Sigmoid colon (tissue), 7 donors: ENCODE results near the gene MISP3. TPM values are rescaled to one million over a fixed set of nuclear protein-coding genes. Genes with fewer than 3 reads are reported as not detected.

Source experiments
- DNase-seq: peaks from one replicate; pipeline ENCODE4 v3.0.0-alpha.2; 2019
- H3K27ac ChIP-seq, 4 donors: fragments of 200-600 bp; sonication (generic); one replicate each; pipeline ENCODE4 v1.5.1; 2016 to 2019; ENCODE audit warnings: mild to moderate bottlenecking in 1 of 4
- H3K27me3 ChIP-seq, 3 donors: fragments of 200-600 bp; sonication (generic); one replicate each; pipeline ENCODE4 v1.5.1; 2019; ENCODE audit warnings: mild to moderate bottlenecking in 1 of 3
- H3K36me3 ChIP-seq, 4 donors: fragments of 200-600 bp; sonication (generic); one replicate each; pipeline ENCODE4 v1.5.1; 2016 to 2019
- H3K4me1 ChIP-seq, 4 donors: fragments of 200-600 bp; sonication (generic); one replicate each; pipeline ENCODE4 v1.5.1; 2017 to 2019
- H3K4me3 ChIP-seq, 4 donors: fragments of 200-600 bp; sonication (generic); one replicate each; pipeline ENCODE4 v1.5.1; 2017 to 2019; ENCODE audit warnings: mild to moderate bottlenecking in 2 of 4, moderate library complexity in 1 of 4
- H3K9me3 ChIP-seq, 4 donors: fragments of 200-600 bp in 3 of 4; sonication (generic) in 3 of 4; one replicate each; pipeline versions ENCODE4 v1.5.1 to v1.6.1; 2013 to 2019
- CTCF ChIP-seq, 4 experiments: fragments of 450-650 bp in 3 of 4; fragments of 200-600 bp in 1 of 4; IDR thresholded peaks; one replicate each; pipeline ENCODE4 v1.5.1; 2016 to 2019; ENCODE audit warnings: antibody characterized with exemption in 4 of 4, mild to moderate bottlenecking in 3 of 4, moderate library complexity in 2 of 4
- EP300 ChIP-seq, 4 donors: sonication (generic); formaldehyde crosslinking; IDR thresholded peaks; one replicate each; pipeline ENCODE4 v1.6.1; 2017; ENCODE audit warnings: antibody characterized with exemption in 4 of 4
- POLR2A ChIP-seq, 2 donors: fragments of 450-650 bp; IDR thresholded peaks; one replicate each; pipeline ENCODE4 v1.6.1; 2016; ENCODE audit warnings: antibody characterized with exemption in 2 of 2, mild to moderate bottlenecking in 2 of 2, moderate library complexity in 2 of 2
- POLR2AphosphoS5 ChIP-seq, 4 donors: sonication (generic); formaldehyde crosslinking; IDR thresholded peaks; one replicate each; pipeline ENCODE4 v1.6.1; 2017; ENCODE audit warnings: antibody characterized with exemption in 4 of 4
- WGBS, 2 donors: extraction: QIAGEN DNeasy Blood & Tissue Kit; methylation state at CpG; one replicate each; pipeline ENCODE4 v1.1.7; 2013; 5-methylcytosine and 5-hydroxymethylcytosine counted together
- intact Hi-C: fragments of 100-400 bp; cut with DNase I; formaldehyde crosslinking; loops from one replicate; pipeline ENCODE4 v1.15.1; 2023
- polyA plus RNA-seq, 3 donors: library from polyadenylated mRNA; stranded (reverse); fragments of 200-250 nt; gene quantifications; one replicate each; pipeline ENCODE4 v1.2.3, GENCODE V29; 2013
- total RNA-seq, 4 donors: library from RNA; depleted of rRNA; stranded (reverse); fragments of >200 nt; gene quantifications; one replicate each; pipeline ENCODE4 v1.1.0, GENCODE V29; 2016
- donor health status: healthy with polysubstance abuse.
- donor health status: Bipolar disorder and iron deficiency.
- donor health status: healthy.

The MISP3 gene
- total and polyA plus RNA-seq, 7 donors, result 1.4 to 26.4 (median 3.8) TPM

- Histone ChIP-seq H3K27me3 (no peaks in the 10 kb centered on the region), H3K27ac (peak overlapping the region in 1 of 4 donors; percentile 34), H3K9me3 (no peaks in the 10 kb centered on the region), H3K36me3 (peaks cover 0 to 15% (median 12%) of the 10 kb centered on the region in 4 donors), H3K4me3 (no peak overlapping the region), H3K4me1 (peaks cover 0 to 82% (median 63%) of the 10 kb centered on the region in 4 donors)
- DNase-seq, result no peak
- intact Hi-C loops, result no loop called here
- TF ChIP-seq EP300 (IDR thresholded peaks at IDR 0.05) (no peak), CTCF (IDR thresholded peaks at IDR 0.05) (no peak), POLR2A (IDR thresholded peaks at IDR 0.05) (no peak), POLR2AphosphoS5 (IDR thresholded peaks at IDR 0.05) (no peak)
- 74 to 85% methylated on average over 2 of the region's 2 CpGs for WGBS, 2 donors
Observed at GRCh38 chr19:14110650-14111049, 38.1 kb downstream of the MISP3 start.

GRCh38 chr19:14111486-14111885 lies 38.9 kb downstream of the MISP3 start:
- peak overlapping the region; percentile 87 to 100 (median 96) for H3K27ac ChIP-seq
- H3K4me3 ChIP-seq, result no peak overlapping the region
- intact Hi-C loops, result no loop called here
- no peaks in the 10 kb centered on the region for H3K9me3 ChIP-seq
- WGBS, 2 donors, result 95 to 100% methylated on average over 1 of the region's 1 CpG
- no peak for TF ChIP-seq POLR2AphosphoS5 (IDR thresholded peaks at IDR 0.05)
- TF ChIP-seq CTCF (IDR thresholded peaks at IDR 0.05), result no peak
- TF ChIP-seq POLR2A (IDR thresholded peaks at IDR 0.05), result no peak
- TF ChIP-seq EP300 (IDR thresholded peaks at IDR 0.05), result no peak
- DNase-seq, result no peak
- peaks cover 0 to 7% (median 4%) of the 10 kb centered on the region in 4 donors for H3K36me3 ChIP-seq
- peaks cover 0 to 91% (median 72%) of the 10 kb centered on the region in 4 donors for H3K4me1 ChIP-seq
- H3K27me3 ChIP-seq, result no peaks in the 10 kb centered on the region

GRCh38 chr19:14112051-14112808 lies 39.6 kb downstream of the MISP3 start:
- intact Hi-C loops, result loop anchor here (2.0 kb wide), 1 partner anchor 39 kb away; the partner anchor contains the start of gene MISP3
- TF ChIP-seq CTCF (IDR thresholded peaks at IDR 0.05), result no peak
- no peak for TF ChIP-seq POLR2AphosphoS5 (IDR thresholded peaks at IDR 0.05)
- TF ChIP-seq POLR2A (IDR thresholded peaks at IDR 0.05), result no peak
- no peak for TF ChIP-seq EP300 (IDR thresholded peaks at IDR 0.05)
- no peaks in the 10 kb centered on the region for H3K9me3 ChIP-seq
- peak overlapping the region in 3 of 4 donors; percentile 13 to 29 (median 21) for H3K4me3 ChIP-seq
- peaks cover 0 to 93% (median 72%) of the 10 kb centered on the region in 4 donors for H3K4me1 ChIP-seq
- H3K36me3 ChIP-seq, result no peaks in the 10 kb centered on the region
- no peaks in the 10 kb centered on the region for H3K27me3 ChIP-seq
- 69 to 72% methylated on average over 12 of the region's 12 CpGs for whole genome bisulfite sequencing, 2 donors
- DNase-seq, result no peak
- peak overlapping the region; percentile 87 to 100 (median 96) for H3K27ac ChIP-seq

GRCh38 chr19:14112809-14113385 lies 40.3 kb downstream of the MISP3 start:
- intact Hi-C loops, result loop anchor here (2.0 kb wide), 1 partner anchor 40 kb away; the partner anchor contains the start of gene MISP3
- Histone ChIP-seq H3K9me3 (no peaks in the 10 kb centered on the region), H3K36me3 (no peaks in the 10 kb centered on the region), H3K27ac (peak overlapping the region; percentile 87 to 100 (median 96)), H3K4me1 (peaks cover 0 to 86% (median 65%) of the 10 kb centered on the region in 4 donors), H3K4me3 (peak overlapping the region in 3 of 4 donors; percentile 13 to 29 (median 21)), H3K27me3 (no peaks in the 10 kb centered on the region)
- TF ChIP-seq EP300 (IDR thresholded peaks at IDR 0.05), result no peak
- TF ChIP-seq CTCF (IDR thresholded peaks at IDR 0.05), result no peak
- TF ChIP-seq POLR2AphosphoS5 (IDR thresholded peaks at IDR 0.05), result no peak
- no peak for TF ChIP-seq POLR2A (IDR thresholded peaks at IDR 0.05)
- peak; percentile 76 for DNase-seq
- 61 to 63% methylated on average over 12 of the region's 12 CpGs for WGBS, 2 donors
